Stimulated activated CD4-positive, alpha-beta T cell treated with anti-CD3 and anti-CD28 coated beads, Interleukin-12 subunit alpha, Interleukin-12 subunit beta, amount 100 ng/mL, for 48 hours (primary cell): ENCODE measurements around the gene LY6G6C.
A peak's percentile ranks its signal among the peaks of the same experiment; 100 is the strongest.
"Not testable (repeated sequence)": the region's sequence is repeated elsewhere in the genome, so short reads cannot be mapped to it uniquely, and the experiment has no call there.

ENCODE experiments used
- DNase-seq, 3 donors: peaks; one replicate each; pipeline ENCODE4 v3.0.0-alpha.2; 2020; ENCODE audit warnings: low read depth in 2 of 3, low spot score in 1 of 3

The LY6G6C gene

DNA sequence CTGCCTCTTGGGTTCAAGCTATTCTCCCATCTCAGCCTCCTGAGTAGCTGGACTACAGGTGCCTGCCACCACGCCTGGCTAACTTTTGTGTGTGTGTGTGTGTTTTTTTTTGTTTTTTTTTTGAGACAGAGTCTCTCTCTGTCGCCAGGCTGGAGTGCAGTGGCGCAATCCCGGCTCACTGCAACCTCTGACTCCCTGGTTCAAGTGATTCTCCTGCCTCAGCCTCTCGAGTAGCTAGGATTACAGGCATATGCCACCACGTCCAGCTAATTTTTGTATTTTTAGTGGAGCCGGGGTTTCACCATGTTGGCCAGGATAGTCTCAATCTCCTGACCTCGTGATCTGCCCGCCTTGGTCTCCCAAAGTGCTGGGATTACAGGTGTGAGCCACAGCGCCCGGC is 12.4 kb downstream of the LY6G6C start:
- not testable (repeated sequence) for DNase-seq

DNA sequence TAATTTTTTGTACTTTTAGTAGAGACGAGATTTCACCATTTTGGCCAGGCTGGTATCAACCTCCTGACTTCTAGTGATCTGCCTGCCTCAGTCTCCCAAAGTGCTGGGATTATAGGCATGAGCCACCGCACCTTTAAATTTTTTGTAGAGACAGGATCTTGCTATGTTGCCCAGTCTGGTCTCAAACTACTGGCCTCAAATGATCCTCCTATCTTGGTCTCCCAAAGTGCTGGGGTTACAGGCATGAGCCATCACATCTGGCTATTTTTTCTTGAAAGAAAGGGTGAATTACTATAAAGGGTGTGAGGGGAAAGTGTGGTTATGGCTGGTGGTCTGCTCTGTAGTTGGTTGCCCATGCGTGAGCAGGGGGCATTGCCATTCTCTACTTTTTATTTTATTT is 13.3 kb downstream of the LY6G6C start:
- DNase-seq, result no peak

- DNase-seq, result no peak
Measured at GRCh38 chr6:31707701-31708100, 13.8 kb downstream of the LY6G6C start.

GRCh38 chr6:31706599-31706998 is 14.9 kb downstream of the LY6G6C start, which contains the start of gene LY6G6F:
Gene LY6G6F (plus strand): TSS chr6:31706866. CDS start chr6:31706907, 41 bp downstream.
- DNase-seq, result no peak

DNA sequence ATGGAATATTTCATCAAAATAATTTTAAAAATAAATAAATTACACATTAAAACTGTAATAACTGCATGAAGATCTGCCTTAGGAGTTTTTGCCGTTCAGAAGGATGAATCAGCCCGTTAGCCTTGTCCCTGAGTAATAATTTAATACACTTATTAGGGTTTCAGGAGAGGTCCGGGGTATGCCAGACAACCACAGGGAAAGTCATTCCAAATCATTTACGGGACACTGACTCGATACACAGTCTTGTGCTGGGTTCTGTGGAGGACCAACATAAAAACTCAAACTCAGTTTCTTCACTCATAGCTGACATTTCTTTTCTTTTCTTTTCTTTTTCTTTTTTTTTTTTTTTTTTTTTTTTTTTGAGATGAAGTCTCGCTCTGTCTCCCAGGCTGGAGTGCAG is 15.6 kb downstream of the LY6G6C start:
- no peak for DNase-seq

- DNase-seq, result peak; percentile 93 to 98 (median 94)
Measured at GRCh38 chr6:31702819-31703716, 18.5 kb downstream of the LY6G6C start, which contains the start of gene ABHD16A. Gene ABHD16A (minus strand): TSS chr6:31703324. CDS start chr6:31703281, 43 bp downstream.

- peak; percentile 16 to 20 (median 20) for DNase-seq
Measured at GRCh38 chr6:31702405-31702818, 19.1 kb downstream of the LY6G6C start.

GRCh38 chr6:31701666-31702404 is 19.7 kb downstream of the LY6G6C start:
- no peak for DNase-seq

- DNase-seq, result no peak
Measured at GRCh38 chr6:31700740-31701401, 20.7 kb downstream of the LY6G6C start.

GRCh38 chr6:31697555-31697954 is 24.0 kb downstream of the LY6G6C start:
- DNase-seq, result no peak

DNA sequence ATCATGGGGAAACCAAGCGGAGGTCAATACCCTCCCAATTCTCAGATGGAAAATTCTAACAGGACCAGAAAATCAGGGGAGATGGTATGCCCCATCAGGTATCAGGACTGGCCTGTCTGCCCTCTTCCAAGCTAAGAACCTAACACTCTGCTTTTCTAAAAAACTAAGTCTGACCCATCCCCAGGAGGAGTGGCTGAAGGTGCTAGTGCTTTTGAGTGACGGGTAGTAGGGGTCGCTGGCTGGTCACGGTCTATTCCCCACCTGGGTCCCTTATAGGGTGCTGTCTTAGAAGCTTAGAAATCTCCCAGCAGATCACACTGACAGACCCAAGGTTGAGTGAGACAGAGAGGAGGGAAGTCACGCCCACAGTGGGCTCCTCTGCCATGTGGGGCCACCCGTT is 28.0 kb downstream of the LY6G6C start:
- no peak for DNase-seq

DNA sequence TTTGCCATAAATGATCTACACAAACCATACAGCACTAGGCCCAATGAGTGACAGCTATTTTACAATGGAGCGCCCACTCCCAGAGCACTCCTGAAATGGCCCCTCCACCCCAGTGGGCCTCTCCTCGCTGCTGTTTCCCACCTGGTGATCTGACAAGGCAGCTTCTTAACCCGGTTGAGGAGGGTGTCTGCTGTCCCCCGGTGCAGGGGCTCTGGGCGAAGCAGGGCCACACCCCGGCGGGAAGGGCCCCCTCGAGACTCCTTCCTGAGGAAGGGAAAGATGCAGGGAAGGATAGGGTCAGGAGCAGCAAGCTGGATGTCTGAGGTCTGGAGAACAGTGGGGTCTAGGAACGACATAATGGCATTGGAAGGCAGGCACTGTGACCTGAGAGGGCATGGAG is 28.7 kb downstream of the LY6G6C start:
- DNase-seq, result no peak

DNA sequence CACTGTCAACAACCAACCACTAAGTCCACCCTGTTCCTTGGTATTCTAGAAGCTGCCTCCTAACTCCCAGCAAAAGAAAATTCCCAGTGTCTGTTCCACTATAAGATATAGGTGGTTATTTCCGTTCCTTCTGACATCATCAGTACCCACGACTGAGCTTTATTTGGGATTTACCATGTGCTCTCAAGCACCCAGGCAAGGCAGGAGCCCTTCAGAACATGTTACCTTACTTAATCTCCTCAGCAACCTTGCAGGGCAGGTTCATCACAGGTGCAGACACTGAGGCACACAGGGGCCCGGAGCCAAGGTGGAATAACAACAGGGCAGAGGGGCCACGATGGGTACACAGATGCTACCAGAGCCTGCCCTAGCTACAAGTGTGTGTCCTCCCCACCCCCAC is 29.2 kb downstream of the LY6G6C start:
- no peak for DNase-seq

DNA sequence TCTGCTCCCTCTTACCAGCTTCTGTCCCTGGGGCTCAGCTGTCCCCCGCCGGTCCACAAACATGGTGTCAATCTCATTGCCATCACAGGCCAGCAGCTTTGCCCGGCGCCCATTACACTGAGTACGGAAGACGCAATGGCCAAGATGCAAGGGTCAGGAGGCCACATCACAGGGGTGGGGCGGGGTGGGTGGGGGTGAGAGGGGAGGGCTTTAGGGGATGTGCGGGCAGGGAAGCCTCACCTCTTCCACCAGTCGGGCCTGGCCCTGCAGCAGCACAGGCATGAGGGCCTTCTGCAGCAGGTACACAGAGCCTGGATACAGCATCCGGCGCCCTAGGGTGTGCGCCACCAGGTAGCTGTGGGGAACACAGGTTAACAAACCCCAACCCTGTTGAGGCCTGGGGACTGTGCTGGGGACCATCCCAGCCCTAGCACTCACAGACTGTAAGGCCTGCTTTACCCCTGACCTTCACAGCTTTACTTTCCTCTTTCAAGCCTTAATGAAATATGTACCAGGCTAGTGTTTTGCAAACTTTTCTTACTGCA is 29.9 kb downstream of the LY6G6C start:
- DNase-seq, result no peak

- DNase-seq, result no peak
Measured at GRCh38 chr6:31691078-31691463, 30.5 kb downstream of the LY6G6C start.

GRCh38 chr6:31690231-31691077 is 31.1 kb downstream of the LY6G6C start:
- no peak for DNase-seq

DNA sequence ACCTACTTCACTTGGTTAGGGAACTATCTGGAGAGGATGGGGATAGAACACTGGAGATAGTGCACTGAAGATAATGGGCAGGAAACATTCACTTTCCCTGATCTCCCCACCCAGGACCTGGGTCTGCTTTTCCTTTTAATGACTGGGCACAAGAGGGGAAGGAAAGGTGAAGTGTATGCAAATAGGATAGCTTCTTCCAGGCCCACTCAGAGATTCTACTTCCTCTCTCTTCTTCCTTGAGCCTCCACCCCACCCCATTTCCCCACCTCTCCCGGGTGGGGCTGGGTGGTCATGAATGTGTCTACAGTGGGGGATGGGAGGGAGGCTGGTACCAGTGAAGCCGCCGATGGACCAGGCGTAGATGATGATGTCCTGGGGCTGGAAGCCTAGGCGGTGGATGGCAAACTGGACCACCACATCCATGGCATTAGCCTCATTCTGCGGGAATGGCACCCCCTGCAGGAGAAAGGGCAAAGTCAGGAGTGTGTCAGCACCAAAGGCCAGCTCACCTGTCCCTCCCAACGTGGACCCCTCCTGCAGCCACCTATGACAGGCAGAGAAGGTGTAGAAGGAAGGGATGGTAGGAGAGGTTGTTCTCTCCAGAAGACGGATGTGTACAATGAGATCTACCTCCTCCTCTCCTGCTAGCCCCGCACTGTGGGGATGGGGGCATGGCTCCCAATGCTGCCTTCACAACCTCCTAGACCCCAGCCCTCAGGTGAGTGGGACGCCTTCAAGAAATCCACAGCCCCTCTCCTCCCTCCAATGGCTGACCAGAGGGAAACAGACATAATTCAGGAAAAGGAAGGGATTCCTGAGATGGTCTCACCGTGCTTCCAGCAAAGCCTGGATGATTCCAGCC is 32.1 kb downstream of the LY6G6C start:
- DNase-seq, result no peak

DNA sequence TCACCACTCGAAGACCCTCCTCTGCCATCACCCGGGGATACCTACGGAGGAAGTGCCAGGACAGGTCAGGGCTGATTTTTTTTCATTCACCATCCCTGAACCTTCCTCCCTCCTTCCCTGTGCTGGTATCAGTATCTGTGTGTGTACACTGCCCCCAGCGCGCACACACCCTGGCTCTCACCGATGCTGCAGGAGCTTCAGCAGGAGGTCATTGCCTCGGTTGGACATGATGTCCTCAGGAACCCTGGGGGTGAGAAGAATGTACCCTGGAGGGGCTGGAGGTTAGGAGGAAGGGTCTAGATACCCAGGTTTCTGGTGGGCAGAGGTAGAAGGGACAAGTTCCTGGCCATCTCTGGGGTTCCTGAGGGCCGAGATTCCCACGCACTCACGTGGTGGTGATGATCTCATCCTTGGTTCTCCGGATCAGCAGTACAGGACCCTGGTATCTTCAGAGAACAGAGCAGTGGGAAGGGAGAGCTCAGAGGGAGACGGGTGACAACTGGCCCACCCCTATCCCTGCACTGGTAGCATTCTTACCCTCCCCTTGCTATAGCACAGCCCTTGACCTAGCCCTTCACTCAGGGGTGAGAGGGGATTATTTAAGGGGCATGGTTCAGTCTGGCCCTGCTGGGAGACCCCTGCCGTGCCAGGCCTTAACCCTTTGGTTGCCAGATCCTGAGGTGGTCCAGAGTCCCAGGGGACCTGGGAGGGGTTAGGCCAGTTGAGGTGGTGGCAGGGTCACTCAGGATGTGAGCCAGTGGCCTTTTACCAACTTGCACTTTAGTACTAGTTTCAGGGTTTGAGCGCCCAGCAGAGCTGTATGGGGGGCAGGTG is 33.5 kb downstream of the LY6G6C start:
- no peak for DNase-seq

DNA sequence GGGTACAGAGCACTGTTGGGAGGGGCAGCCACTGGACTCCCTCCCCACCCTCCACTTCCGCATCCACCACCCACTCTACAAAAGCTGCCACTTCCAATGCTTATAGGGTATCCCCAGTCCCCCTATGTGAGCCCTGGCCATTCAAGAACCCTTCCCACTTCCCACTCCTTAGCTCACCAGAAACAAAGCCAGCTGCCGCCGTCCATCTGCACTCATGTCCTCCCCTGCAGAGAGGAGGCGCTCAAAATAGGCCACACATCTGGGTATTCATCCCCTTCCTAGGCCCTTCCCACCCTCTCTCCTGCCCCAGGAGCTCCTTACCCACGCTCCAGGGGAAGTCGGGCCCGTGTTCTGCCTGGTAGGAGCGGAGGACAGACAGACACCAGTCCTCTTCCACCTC is 34.2 kb downstream of the LY6G6C start:
- DNase-seq, result no peak
